Activated CD4-positive, alpha-beta T cell treated with anti-CD3 and anti-CD28 coated beads, Interleukin-10, Interleukin-2, amounts not matched to agents 100 ng/mL and 50 ng/mL, durations not matched to agents 16 hours and 8 hours (primary cell): ENCODE measurements around the gene CD1B.
"Not testable (repeated sequence)": the region's sequence is repeated elsewhere in the genome, so short reads cannot be mapped to it uniquely, and the experiment has no call there.

Experiments used
- DNase-seq: peaks from one replicate; pipeline ENCODE4 v3.0.0-alpha.2; 2020

CD1B gene

DNA sequence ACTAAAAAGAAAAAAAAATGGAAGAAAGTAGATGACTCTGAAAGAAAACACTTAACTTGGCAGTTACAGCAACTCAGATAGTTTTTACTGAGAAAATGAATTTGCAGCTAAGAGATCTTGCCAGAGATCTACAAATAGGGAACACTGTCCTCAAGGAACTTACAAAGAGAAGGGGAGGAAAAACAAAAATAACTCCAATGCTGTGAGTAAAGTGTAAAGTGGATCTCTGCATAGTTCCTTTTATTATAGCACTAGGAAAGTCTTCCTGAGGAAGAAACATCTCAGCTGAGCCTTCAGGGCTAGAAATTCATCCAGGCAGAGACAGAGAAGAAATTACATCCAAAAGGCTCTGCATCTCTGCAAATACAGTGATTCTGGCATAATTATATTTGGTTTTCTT, 3.9 kb downstream of the CD1B start:
- DNase-seq = no peak

- DNase-seq = no peak
These were observed 6.9 kb downstream of the CD1B start for GRCh38 chr1:158324395-158324794.

GRCh38 chr1:158323866-158324265, 7.5 kb downstream of the CD1B start:
- no peak for DNase-seq

DNA sequence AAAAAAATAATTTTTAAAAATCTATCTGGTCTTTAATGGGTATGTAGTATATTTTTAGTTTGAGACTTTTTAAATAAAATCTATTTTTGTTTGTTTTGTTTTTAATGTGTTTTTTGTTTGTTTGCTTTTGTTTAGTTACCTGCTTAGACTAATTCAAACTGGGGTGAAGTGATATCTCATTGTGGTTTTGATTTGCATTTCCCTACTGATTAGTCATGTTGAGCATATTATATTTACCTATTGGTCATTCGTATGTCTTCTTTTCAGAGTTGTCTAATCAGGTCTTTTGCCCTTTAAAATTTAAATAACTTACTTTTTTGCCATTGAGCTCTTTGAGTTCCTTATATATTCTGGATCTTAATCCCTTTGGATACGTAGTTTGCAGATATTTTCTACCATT, 20.3 kb downstream of the CD1B start:
- no peak for DNase-seq

- no peak for DNase-seq
These were observed 20.7 kb downstream of the CD1B start for GRCh38 chr1:158310623-158311022.

DNA sequence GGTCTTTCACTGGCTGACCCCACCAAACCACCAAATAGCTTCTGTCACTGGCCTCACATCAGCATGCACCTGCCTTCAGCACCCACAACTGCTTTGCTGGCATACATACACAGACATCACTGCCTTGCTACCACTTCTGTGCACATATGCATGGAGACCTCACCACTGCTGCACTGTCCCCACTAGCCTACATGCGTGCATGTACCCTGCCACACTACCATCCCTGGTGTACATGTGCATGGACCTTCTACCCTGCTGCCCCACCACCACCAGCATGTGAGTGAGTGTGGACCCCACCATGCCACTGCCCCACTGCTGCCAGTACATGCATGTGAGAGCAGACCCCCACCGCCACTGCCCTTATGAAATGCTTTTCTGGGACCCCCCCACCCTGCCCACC, 35.5 kb downstream of the CD1B start:
- no peak for DNase-seq

- DNase-seq = peak; percentile 2
These were observed 40.9 kb downstream of the CD1B start for GRCh38 chr1:158290321-158290844.

DNA sequence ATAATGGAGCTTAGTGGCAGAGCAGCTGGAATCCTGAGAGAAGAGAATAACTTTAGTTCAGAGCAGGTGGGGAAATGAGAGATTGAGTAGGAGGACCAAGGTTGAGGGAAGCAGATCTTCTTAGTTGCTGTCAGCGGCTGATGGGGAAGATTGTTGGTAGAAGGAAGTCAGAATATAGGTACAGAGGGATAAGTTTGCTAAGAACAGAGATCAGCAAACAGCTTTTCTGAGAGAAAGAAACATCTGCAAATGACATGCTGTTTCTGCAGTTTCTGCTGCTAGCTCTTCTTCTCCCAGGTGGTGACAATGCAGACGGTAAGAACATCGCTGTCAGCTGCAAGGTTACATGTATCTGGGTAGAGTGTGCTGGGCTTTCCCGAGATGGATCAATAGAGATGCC, 41.5 kb downstream of the CD1B start, which contains the start of gene CD1C:
Gene CD1C, plus strand, starts transcription at position 113 of the 400 bp plus-strand sequence. Its CDS starts 142 bp downstream, at position 255.
- DNase-seq = no peak

GRCh38 chr1:158286941-158287346, 44.4 kb downstream of the CD1B start:
- DNase-seq = peak; percentile 16

- peak; percentile 39 for DNase-seq
These were observed 44.8 kb downstream of the CD1B start for GRCh38 chr1:158286487-158286886.

- peak; percentile 47 for DNase-seq
These were observed 45.5 kb downstream of the CD1B start for GRCh38 chr1:158285756-158286241.

GRCh38 chr1:158283965-158284364, 47.4 kb downstream of the CD1B start:
- DNase-seq = peak; percentile 38

GRCh38 chr1:158282421-158282820, 48.9 kb downstream of the CD1B start:
- DNase-seq = not testable (repeated sequence)
